GM03348 (cell line): ENCODE measurements around the gene MC5R.

Experiments
- DNase-seq: peaks from one replicate; pipeline ENCODE4 v3.0.0; 2012; ENCODE audit warnings: low spot score

MC5R gene

GRCh38 chr18:13823707-13824395 is at the start of gene MC5R:
MC5R (plus strand) TSS chr18:13824149; CDS start chr18:13825766, 1,617 bp downstream.
- DNase-seq, result peak; percentile 93

GRCh38 chr18:13775058-13775457 is 48.9 kb upstream of the MC5R start:
- DNase-seq, result no peak

- DNase-seq, result no peak
Measured at GRCh38 chr18:13791181-13791580, 32.8 kb upstream of the MC5R start.

GRCh38 chr18:13793819-13794218 is 30.1 kb upstream of the MC5R start:
- DNase-seq, result no peak

- no peak for DNase-seq
Measured at GRCh38 chr18:13796515-13796914, 27.4 kb upstream of the MC5R start.

GRCh38 chr18:13797157-13797611 is 26.8 kb upstream of the MC5R start:
- DNase-seq, result no peak

GRCh38 chr18:13799396-13799795 is 24.6 kb upstream of the MC5R start:
- DNase-seq, result no peak

- peak; percentile 71 for DNase-seq
Measured at GRCh38 chr18:13800505-13801259, 23.3 kb upstream of the MC5R start.

GRCh38 chr18:13801260-13801601 is 22.7 kb upstream of the MC5R start:
- no peak for DNase-seq

- DNase-seq, result no peak
Measured at GRCh38 chr18:13804305-13804704, 19.6 kb upstream of the MC5R start.

GRCh38 chr18:13808294-13809042 is 15.5 kb upstream of the MC5R start:
- DNase-seq, result no peak

- DNase-seq, result no peak
Measured at GRCh38 chr18:13809043-13809430, 14.9 kb upstream of the MC5R start.

- DNase-seq, result no peak
Measured at GRCh38 chr18:13809531-13810255, 14.3 kb upstream of the MC5R start.

- DNase-seq, result no peak
Measured at GRCh38 chr18:13810950-13811485, 12.9 kb upstream of the MC5R start.

- peak; percentile 36 for DNase-seq
Measured at GRCh38 chr18:13811993-13812392, 12.0 kb upstream of the MC5R start.

GRCh38 chr18:13813271-13813849 is 10.6 kb upstream of the MC5R start:
- DNase-seq, result peak; percentile 89

- DNase-seq, result no peak
Measured at GRCh38 chr18:13826209-13826608, 2.3 kb downstream of the MC5R start.

- DNase-seq, result no peak
Measured at GRCh38 chr18:13831864-13832508, 8.0 kb downstream of the MC5R start.

- DNase-seq, result no peak
Measured at GRCh38 chr18:13834496-13835015, 10.6 kb downstream of the MC5R start.

GRCh38 chr18:13835202-13835601 is 11.3 kb downstream of the MC5R start:
- DNase-seq, result no peak

GRCh38 chr18:13836559-13836958 is 12.6 kb downstream of the MC5R start:
- no peak for DNase-seq
